Endothelial cell of umbilical vein (primary cell): Measurements from ENCODE around the gene TMEM209. TPM values are rescaled to one million over a fixed set of nuclear protein-coding genes. Genes with fewer than 3 reads are reported as not detected.
"Not testable (repeated sequence)": the region's sequence is repeated elsewhere in the genome, so short reads cannot be mapped to it uniquely, and the experiment has no call there.

Experiments used
- BruUV-seq: library from RNA; stranded (reverse); fragments of 400-500 nt; replicated peaks from 2 replicates; lab custom pipeline; 2021; lab: Mats Ljungman, UMichigan
- CTCF ChIA-PET: fragments of 300-600, 350-600 bp; sonication (Branson Sonifier 250); formaldehyde crosslinking; loops from one replicate; lab custom pipeline; 2021; ENCODE audit warnings: antibody characterized with exemption, inconsistent platforms; lab: Charles Lee
- POLR2A ChIA-PET: fragments of 300-600, 350-600 bp; sonication (Branson Sonifier 250); formaldehyde crosslinking; loops from one replicate; lab custom pipeline; 2021; ENCODE audit warnings: antibody characterized with exemption, inconsistent platforms; lab: Charles Lee
- DNase-seq: peaks from one replicate; pipeline ENCODE4 v3.0.0-alpha.2; 2011; ENCODE audit warnings: low read depth, low spot score
- FAIRE-seq: peaks from 2 replicates; lab custom pipeline; 2011; peaks lifted over from hg19 to GRCh38; lab: Jason Lieb, UNC
- H2AFZ ChIP-seq: 2 replicates; pipeline ENCODE4 v1.6.0; 2012; ENCODE audit warnings: low read depth, low read length, control low read depth, inconsistent platforms
- H3K27ac ChIP-seq: 2 replicates; pipeline ENCODE4 v1.5.1; 2011; ENCODE audit warnings: low read depth, mild to moderate bottlenecking, control low read depth, low read length, moderate library complexity; ENCODE audit not compliant: insufficient read depth
- H3K27me3 ChIP-seq, 2 experiments: 2 replicates each; pipeline versions ENCODE4 v1.6.0 to v1.6.1; 2011; ENCODE audit warnings: low read length in 2 of 2, mixed read lengths in 1 of 2; ENCODE audit not compliant: control insufficient read depth in 2 of 2, insufficient read depth in 2 of 2
- H3K36me3 ChIP-seq, 2 experiments: 2 replicates in 1 of 2; 3 replicates in 1 of 2; pipeline ENCODE4 v1.5.1; 2011; ENCODE audit warnings: low read length in 2 of 2, mild to moderate bottlenecking in 1 of 2, moderate library complexity in 1 of 2; ENCODE audit not compliant: control insufficient read depth in 2 of 2, insufficient read depth in 2 of 2; ENCODE audit errors: extremely low read depth in 1 of 2
- H3K4me1 ChIP-seq: 3 replicates; pipeline ENCODE4 v1.5.1; 2011; ENCODE audit warnings: mild to moderate bottlenecking, low read length; ENCODE audit not compliant: control insufficient read depth, insufficient read depth; ENCODE audit errors: extremely low read depth
- H3K4me2 ChIP-seq: 2 replicates; pipeline ENCODE4 v1.6.1; 2011; ENCODE audit warnings: low read length, control low read depth, mixed read lengths; ENCODE audit not compliant: insufficient read depth
- H3K4me3 ChIP-seq, 3 experiments: fragments of 200-600 bp in 1 of 3; sonication (generic), shearing (Covaris generic) in 1 of 3; replicated peaks in 1 of 3; 2 replicates each; pipeline ENCODE4 v1.5.1; 2011 to 2016; ENCODE audit warnings: control low read depth in 3 of 3, low read length in 3 of 3, mild to moderate bottlenecking in 2 of 3, inconsistent platforms in 1 of 3, low read depth in 1 of 3, moderate library complexity in 1 of 3; ENCODE audit not compliant: insufficient read depth in 1 of 3
- H3K79me2 ChIP-seq: 2 replicates; pipeline ENCODE4 v1.6.0; 2012; ENCODE audit warnings: low read length, inconsistent platforms; ENCODE audit not compliant: control insufficient read depth, insufficient read depth
- H3K9ac ChIP-seq: replicated peaks from 2 replicates; pipeline ENCODE3; 2011; ENCODE audit warnings: low read length, control low read depth; ENCODE audit not compliant: insufficient read depth; ENCODE audit errors: extremely low read depth
- H3K9me1 ChIP-seq: replicated peaks from 3 replicates; pipeline ENCODE4 v1.6.0; 2011; ENCODE audit warnings: mild to moderate bottlenecking, low read length; ENCODE audit not compliant: control insufficient read depth, insufficient read depth; ENCODE audit errors: extremely low read depth
- H3K9me3 ChIP-seq: replicated peaks from 2 replicates; pipeline ENCODE4 v1.5.1; 2012; ENCODE audit warnings: low read length, inconsistent platforms; ENCODE audit not compliant: control insufficient read depth, insufficient read depth
- H4K20me1 ChIP-seq: replicated peaks from 2 replicates; pipeline ENCODE3; 2011; ENCODE audit warnings: mild to moderate bottlenecking, low read length; ENCODE audit not compliant: control insufficient read depth, insufficient read depth; ENCODE audit errors: extremely low read depth
- EZH2 ChIP-seq: IDR thresholded peaks from 2 replicates; pipeline ENCODE4 v1.6.1; 2012; ENCODE audit warnings: borderline replicate concordance, low read depth, mild to moderate bottlenecking, moderate library complexity, low read length, inconsistent platforms; ENCODE audit not compliant: severe bottlenecking
- FOS ChIP-seq: IDR thresholded peaks from 2 replicates; pipeline ENCODE4 v1.6.1; 2011; ENCODE audit warnings: mild to moderate bottlenecking, low read length, moderate library complexity, borderline replicate concordance; ENCODE audit not compliant: insufficient read depth
- GATA2 ChIP-seq: IDR thresholded peaks from 2 replicates; pipeline ENCODE4 v1.7.0; 2011; ENCODE audit warnings: low read depth, mild to moderate bottlenecking, moderate library complexity, mixed read lengths, low read length; ENCODE audit not compliant: insufficient read length, insufficient read depth
- JUN ChIP-seq: IDR thresholded peaks from 2 replicates; pipeline ENCODE4 v1.6.1; 2011; ENCODE audit warnings: borderline replicate concordance, low read depth; ENCODE audit not compliant: insufficient read length, insufficient read depth
- MYC ChIP-seq: IDR thresholded peaks from one replicate; pipeline ENCODE4 v1.6.1; 2011; ENCODE audit warnings: mild to moderate bottlenecking, low read depth, low read length
- POLR2A ChIP-seq: IDR thresholded peaks from 2 replicates; pipeline ENCODE4 v1.6.1; 2012; ENCODE audit warnings: low read depth, mild to moderate bottlenecking, control low read depth, low read length
- POLR2AphosphoS5 ChIP-seq: IDR thresholded peaks from 2 replicates; pipeline ENCODE4 v1.6.1; 2012; ENCODE audit warnings: low read depth, mild to moderate bottlenecking, control low read depth, low read length, moderate library complexity; ENCODE audit not compliant: insufficient read depth
- dilution Hi-C: fragments of 300-500 bp; cut with MboI; formaldehyde crosslinking; loops from one replicate; pipeline ENCODE4 v1.15.0; 2019; ENCODE audit warnings: low sequenced_read_pairs; ENCODE audit not compliant: extremely low pct_ligation_motif_present
- intact Hi-C: fragments of 100-400 bp; cut with micrococcal nuclease; formaldehyde crosslinking; loops from one replicate; pipeline ENCODE4 v1.10.0; 2022
- polyA plus RNA-seq, 4 experiments: library from polyadenylated mRNA; depleted of rRNA in 3 of 4; stranded (reverse) in 3 of 4; unstranded in 1 of 4; fragments of >200 nt; gene quantifications; 2 replicates each; pipeline versions ENCODE4 v1.2.1 to v1.2.3, GENCODE V29; 2011 to 2012; ENCODE audit warnings: missing spikeins in 1 of 4
- total RNA-seq: library from RNA; stranded (reverse); gene quantifications from 2 replicates; pipeline ENCODE4 v1.2.3, GENCODE V29; 2021
- TF ChIP-seq, protein P1 (sequence below), 2 donors: IDR thresholded peaks; 1 replicate in 1 of 2; 2 replicates in 1 of 2; pipeline ENCODE4 v1.5.1; 2011; ENCODE audit warnings: low read length in 2 of 2, mild to moderate bottlenecking in 2 of 2, moderate library complexity in 2 of 2, control low read depth in 1 of 2, inconsistent platforms in 1 of 2, low read depth in 1 of 2; ENCODE audit not compliant: insufficient read depth in 1 of 2; ENCODE audit errors: extremely low read depth in 1 of 2
- TF ChIP-seq, protein P2 (sequence below): IDR thresholded peaks from 2 replicates; pipeline ENCODE4 v1.6.1; 2011; ENCODE audit not compliant: insufficient read depth, insufficient read length

Gene TMEM209
- total and polyA plus RNA-seq, 2 donors (not counting 3 experiments of a cell fraction or from before 2014, with no cell fraction given) = 13.0 to 16.6 TPM

DNA sequence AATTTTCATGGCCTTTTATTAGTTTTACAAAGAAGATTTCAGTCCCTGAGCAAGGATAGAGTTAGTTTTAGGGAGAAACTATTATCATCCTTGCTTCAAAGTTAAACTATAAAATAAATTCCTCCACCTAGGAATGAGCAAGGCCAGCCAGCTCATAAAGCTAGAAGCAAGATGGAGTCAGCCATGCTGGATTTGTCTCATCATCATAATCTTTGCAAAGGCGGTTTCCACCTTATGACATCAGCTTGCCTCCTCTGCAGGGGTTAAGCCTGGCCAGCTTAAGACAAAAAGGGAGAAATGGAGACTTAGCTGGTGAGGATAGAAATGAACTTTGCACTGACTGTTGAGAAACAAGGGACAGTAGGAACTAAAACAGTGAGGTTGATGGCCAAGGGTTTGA is 21.1 kb upstream of the TMEM209 start:
- H4K20me1 ChIP-seq = no peaks in the 10 kb centered on the region
- no peaks in the 10 kb centered on the region for H3K4me1 ChIP-seq
- H3K27ac ChIP-seq = no peak overlapping the region
- H3K4me2 ChIP-seq = no peak overlapping the region
- H3K4me3 ChIP-seq = no peak overlapping the region
- intact Hi-C loops = loop anchor here (2.0 kb wide), 1 partner anchor 52 kb away; no protein-coding TSS in a partner anchor
- H3K9me3 ChIP-seq = no peaks in the 10 kb centered on the region
- no peaks in the 10 kb centered on the region for H3K36me3 ChIP-seq
- no peaks in the 10 kb centered on the region for H3K79me2 ChIP-seq
- TF ChIP-seq, protein P1, sequence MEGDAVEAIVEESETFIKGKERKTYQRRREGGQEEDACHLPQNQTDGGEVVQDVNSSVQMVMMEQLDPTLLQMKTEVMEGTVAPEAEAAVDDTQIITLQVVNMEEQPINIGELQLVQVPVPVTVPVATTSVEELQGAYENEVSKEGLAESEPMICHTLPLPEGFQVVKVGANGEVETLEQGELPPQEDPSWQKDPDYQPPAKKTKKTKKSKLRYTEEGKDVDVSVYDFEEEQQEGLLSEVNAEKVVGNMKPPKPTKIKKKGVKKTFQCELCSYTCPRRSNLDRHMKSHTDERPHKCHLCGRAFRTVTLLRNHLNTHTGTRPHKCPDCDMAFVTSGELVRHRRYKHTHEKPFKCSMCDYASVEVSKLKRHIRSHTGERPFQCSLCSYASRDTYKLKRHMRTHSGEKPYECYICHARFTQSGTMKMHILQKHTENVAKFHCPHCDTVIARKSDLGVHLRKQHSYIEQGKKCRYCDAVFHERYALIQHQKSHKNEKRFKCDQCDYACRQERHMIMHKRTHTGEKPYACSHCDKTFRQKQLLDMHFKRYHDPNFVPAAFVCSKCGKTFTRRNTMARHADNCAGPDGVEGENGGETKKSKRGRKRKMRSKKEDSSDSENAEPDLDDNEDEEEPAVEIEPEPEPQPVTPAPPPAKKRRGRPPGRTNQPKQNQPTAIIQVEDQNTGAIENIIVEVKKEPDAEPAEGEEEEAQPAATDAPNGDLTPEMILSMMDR (IDR thresholded peaks at IDR 0.05; ENCODE audit: extremely low read depth in 1 of 2, insufficient read depth in 1 of 2, low read depth in 1 of 2, low read length in 2 of 2) = no peak
- TF ChIP-seq FOS (no peak), JUN (no peak), EZH2 (no peak), POLR2A (no peak), GATA2 (no peak), POLR2AphosphoS5 (no peak), MYC (no peak)
- TF ChIP-seq, protein P2, sequence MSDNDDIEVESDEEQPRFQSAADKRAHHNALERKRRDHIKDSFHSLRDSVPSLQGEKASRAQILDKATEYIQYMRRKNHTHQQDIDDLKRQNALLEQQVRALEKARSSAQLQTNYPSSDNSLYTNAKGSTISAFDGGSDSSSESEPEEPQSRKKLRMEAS = no peak
- dilution Hi-C loops = no loop called here
- POLR2A ChIA-PET = no interaction called here
- no peaks in the 10 kb centered on the region for H3K27me3 ChIP-seq
- DNase-seq (no peak), FAIRE-seq (no peak)
- H2AFZ ChIP-seq = no peak overlapping the region
- H3K9me1 ChIP-seq = no peaks in the 10 kb centered on the region
- CTCF ChIA-PET = no interaction called here
- no TSS peak for BruUV-seq
- H3K9ac ChIP-seq = no peak overlapping the region

DNA sequence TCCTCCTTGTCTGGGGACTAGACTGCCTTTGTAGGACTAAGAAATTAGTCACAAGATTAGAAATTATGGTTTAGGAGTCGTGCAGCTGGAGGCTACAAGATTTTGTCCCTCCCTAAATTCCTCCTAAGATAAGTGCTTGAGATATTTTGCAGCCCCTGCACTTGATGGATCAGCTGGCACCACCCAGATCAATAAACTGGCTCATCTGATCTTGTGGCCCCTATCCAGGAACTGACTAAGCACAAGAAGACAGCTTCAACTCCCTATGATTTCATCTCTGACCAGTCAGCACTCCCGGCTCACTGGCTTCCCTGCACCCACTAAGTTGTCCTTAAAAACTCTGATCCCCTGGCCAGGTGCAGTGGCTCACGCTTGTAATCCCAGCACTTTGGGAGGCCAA is 19.7 kb upstream of the TMEM209 start:
- H2AFZ ChIP-seq, BruUV-seq: not testable (repeated sequence)

More for the DNA sequence above, 19.7 kb upstream of the TMEM209 start:
- H3K79me2 ChIP-seq, FAIRE-seq, H3K9ac ChIP-seq, DNase-seq, H3K4me3 ChIP-seq, H3K4me1 ChIP-seq, H3K36me3 ChIP-seq, H4K20me1 ChIP-seq, H3K27me3 ChIP-seq, intact Hi-C loops, POLR2A ChIA-PET, H3K27ac ChIP-seq, H3K9me1 ChIP-seq, H3K4me2 ChIP-seq, dilution Hi-C loops, H3K9me3 ChIP-seq: not testable (repeated sequence)
- CTCF ChIA-PET = interaction anchor here (1.0 to 1.5 kb wide), 2 partner anchors 17 kb away, joined by 3 to 4 read pairs; partner anchors contain the start of gene SSMEM1
